ENCODE data around the gene RC3H1. TPM values are rescaled to one million over a fixed set of nuclear protein-coding genes. Genes with fewer than 3 reads are reported as not detected.

The RC3H1 gene
- total and polyA plus RNA-seq, 9 of the 15 experiments (the other 6 are each of a cell fraction or from before 2014, with no cell fraction given): 2.4 to 31.7 (median 12.4) TPM

GRCh38 chr1:174023440-174023839 is 1.3 kb upstream of the RC3H1 start (continued):
- TF ChIP-seq ATF6 (CRISPR knock-in tag; IDR thresholded peaks at IDR 0.05): no peak
- TF ChIP-seq CHAMP1 (IDR thresholded peaks at IDR 0.05): no peak
- no peak for TF ChIP-seq PHTF2 (CRISPR knock-in tag; IDR thresholded peaks at IDR 0.05)
- no peak for TF ChIP-seq RUNX1 (IDR thresholded peaks at IDR 0.05; ENCODE audit: low read depth)
- TF ChIP-seq CBFA2T2 (conservative IDR thresholded peaks at IDR 0.05): no peak
- TF ChIP-seq ZBTB40 (IDR thresholded peaks at IDR 0.05): 0 out of 2 replicates have a peak, but pooled peaks have one; percentile 1
- no peak for TF ChIP-seq ZBTB40 (CRISPR knock-in tag; IDR thresholded peaks at IDR 0.05)

Measured in K562 (cell line).